HG03097 (cell line): ENCODE measurements around the gene VGLL4.

Experiments
- ATAC-seq: cut with Tn5 transposase; IDR thresholded peaks from one replicate; pipeline ENCODE4 v1.9.1; 2021; ENCODE audit not compliant: unreplicated experiment, low FRiP score

The VGLL4 gene

DNA sequence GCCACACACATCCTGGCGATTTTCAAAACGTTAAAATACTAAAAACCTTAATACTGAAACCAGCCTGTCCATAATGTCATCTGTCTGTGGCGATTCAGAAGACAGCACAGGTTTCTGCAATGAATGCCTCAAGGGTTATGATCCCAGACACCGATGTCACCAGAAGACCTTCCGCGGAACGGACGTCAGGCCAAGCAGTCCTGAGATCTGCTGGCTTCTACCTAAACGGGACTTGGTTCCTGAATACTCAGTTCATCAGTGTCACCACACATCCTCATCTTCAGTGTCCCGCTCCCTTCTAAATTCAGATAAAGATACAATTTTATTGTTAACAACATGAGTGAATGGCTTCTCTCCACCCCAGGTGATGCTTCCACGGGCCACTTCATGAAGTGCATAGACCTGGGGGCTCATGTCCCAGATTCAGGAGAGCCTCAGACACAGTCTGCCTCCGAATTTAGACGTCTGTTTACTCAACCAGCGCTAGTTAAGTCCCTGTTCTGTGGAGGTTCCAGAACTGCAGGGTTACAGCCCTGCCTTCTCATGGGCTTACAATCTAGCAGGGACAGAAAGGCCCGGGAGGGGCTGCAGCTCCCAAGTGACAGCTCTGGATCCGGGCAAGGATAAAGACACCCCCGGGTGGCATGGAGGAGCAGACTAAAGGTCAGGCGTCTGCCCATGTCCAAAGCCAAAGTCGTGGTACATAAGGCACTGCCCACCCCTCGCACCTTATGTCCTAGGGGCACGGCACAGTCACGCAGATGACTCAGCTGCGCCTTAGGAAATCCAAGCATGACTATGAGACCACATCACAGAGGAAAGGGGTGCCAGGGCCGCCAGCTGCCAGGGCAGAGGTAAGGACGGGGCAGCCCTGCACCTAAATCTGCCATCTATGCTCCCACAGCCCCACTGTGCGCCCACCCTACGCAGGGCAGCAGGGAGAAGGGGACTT lies 75.9 kb downstream of the VGLL4 start:
- ATAC-seq = no peak

DNA sequence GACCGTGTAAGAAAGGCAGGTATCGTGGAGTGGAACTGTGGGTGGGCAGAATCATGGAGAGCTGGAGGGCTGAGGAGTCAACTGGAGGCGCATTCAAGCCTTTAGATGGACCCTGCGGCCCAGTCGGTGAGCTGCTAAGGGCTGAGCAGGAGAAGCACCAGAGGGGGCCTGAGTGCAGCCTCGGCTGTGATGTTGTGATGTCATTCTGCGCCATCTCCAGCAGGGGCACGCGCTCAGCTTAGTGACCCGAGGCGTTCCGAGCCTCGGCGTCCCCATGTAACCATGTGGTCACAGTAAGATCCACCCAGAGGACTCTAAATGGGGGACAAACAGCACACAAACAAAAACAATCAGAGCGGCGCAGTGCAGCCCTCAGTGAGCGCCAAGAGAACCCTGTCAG lies 76.8 kb downstream of the VGLL4 start:
- no peak for ATAC-seq

DNA sequence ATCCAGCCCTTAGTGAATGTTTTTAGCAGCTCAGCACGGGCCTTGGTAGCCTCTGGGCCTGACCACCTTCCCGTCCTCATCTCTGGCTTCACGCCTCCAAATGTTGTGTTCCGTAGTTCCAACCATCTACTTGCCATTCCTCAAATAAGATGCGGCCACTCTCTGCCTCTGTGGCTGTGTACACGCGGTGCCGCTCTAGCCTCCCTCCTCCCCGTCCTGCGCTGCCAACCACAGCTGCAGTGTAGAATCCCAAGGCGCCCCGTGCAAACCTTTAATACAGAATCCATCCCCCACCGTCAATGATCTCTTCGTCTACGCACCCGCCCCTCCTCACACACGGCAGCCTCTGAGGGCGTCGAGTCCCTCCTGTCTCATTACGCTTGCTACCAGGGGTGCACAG lies 77.2 kb downstream of the VGLL4 start:
- ATAC-seq = no peak

DNA sequence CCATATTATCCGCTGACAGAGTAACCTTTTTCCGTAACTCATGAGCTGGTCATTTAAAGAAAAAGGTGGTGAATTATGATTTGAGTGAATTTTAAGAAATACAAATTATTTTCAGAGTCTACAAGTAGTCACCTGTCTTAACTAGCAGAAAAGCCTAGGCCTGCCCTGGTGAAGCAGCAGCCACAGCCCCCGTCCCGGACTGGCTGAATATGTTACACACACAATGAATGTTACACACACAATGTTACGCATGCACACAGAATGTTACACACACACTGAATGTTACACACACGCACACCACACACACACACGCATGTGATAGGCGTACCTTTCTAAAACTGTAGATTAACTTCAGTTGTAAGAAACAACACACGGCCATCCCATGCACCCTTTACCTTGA lies 77.8 kb downstream of the VGLL4 start:
- no peak for ATAC-seq

DNA sequence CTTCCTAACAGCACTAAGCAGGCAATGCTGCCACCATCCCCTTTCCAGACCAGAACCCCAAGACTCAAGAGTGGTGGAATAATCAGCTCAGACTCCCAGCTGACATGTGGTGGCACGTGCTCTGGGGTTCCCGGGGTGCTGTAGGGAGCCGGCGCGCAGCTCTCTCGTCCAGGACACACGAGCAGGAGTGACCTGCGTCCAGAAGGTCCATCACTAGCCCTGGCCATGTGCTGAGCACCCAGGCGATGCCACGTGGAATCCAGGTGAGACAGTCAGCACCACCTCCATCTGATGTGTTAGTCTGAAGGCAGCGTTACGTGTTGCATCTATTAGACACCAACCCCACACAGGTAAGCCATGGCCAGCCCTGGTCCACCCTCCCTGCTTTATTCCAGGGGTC lies 78.2 kb downstream of the VGLL4 start:
- ATAC-seq = no peak

DNA sequence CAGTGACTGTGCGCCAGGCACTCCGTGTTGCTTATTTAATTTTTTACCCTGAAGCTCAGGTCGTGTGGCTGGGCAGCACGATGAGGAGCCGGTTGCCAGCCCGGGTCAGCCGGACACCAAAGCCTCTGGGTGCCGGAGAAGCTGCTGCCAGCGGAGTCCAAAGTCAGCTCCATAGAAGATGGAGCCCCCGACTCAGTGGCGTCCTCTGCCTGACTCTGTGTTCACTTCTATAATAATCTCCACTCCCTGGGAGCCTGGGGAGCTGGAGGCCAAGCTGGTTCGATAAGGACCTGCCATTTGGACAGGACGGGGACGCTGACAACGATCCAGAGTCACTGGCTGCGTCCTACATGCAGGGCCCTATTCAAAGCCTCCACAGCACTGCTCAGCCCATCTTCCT lies 78.6 kb downstream of the VGLL4 start:
- ATAC-seq = no peak

DNA sequence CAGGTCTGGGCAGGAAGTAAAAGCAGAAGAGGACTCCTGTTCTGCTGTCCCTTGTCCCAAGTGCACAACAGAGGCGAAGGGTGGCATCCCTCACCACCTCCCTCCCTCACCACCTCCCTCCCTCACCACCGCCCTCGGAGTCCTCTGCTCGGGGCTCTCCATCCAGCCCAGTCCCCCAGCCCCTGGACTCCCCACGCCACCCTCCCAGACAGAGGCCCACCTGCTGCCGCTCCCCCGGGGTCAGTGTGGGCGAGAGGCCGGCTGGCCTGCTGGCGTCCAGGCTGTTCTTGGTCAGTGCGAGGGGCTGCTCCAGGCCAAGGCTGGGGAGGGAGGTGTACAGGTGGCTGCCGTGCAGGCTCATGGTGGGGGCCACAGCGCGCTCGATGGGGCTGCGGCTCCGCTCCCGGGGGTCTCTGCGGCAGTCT lies 79.1 kb downstream of the VGLL4 start:
- no peak for ATAC-seq

DNA sequence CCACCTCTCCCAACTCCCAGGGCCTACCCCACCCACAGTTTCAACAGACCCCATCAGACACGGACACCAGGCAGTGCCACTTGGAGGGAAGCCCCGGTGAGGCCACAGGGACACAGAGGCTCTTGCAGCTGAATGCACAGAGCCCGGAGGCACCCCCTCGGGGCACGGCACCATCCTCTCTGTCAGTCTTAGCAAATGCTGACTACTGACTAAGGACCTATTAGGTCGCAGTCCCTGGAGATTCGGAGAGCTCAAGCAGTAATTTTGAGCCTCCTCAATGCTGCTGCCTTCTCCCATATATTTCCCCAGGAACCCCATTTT lies 79.9 kb downstream of the VGLL4 start:
- ATAC-seq = no peak

DNA sequence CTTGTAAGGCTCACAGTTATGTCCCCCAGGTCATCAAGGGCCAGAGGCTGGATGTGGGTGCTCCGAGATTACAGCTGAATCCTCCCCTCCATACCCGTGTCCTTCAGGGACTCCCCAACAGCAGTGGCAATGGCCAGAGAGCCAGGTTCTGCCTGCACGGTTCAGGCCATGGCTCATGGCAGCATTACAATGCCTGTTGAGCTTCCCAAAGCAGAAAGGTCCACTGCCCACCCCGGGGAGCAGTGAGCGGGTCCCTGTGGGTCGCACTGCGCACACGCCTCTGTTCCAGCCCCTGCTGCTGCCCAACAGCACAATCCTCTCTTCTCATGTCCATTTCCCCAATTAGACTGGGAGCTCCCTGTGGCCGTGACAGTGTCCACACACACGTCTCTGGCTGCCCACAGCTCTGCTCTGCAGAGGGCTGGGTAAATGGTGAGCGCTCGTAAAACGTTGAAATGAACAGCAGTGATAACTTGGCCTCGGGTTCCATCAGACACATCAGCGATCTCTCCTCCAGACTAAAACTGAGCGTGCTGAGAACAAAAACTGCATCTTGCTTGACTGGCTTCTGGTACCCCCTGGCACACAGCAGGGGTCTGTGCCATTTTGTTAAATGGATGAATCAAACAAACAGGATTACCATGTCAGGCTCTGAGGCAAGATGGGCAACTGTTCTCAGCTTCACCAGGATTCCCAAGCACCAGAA lies 80.4 kb downstream of the VGLL4 start:
- ATAC-seq = no peak

DNA sequence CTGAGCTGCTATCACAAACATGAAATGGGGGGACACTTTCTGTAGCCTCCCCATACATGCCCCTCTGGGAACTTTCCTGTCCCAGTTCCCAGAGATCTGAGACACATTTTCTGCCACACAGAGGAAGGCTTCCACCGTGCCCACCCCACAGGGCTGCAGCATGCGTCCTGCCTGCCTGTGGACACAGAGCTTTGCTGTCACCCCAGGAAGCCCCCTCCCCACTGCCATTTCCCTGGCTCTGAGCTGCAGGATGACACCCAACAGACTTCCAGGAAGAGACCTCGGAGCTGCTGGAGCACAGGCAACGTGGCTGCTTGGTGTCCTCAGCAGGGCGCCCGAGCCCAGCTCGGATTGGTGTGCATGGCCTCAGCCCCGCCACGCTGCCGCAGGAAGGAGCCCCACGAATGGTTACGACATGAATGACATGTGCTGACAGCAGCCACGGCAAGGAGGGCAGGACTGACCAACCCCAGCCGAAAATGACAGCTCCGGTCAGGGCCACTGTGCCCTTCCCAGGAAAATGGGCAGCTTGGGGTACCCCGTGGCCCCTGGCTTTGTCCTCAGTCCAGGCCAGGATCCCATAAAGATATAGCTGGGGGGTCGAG lies 81.3 kb downstream of the VGLL4 start:
- ATAC-seq = no peak

DNA sequence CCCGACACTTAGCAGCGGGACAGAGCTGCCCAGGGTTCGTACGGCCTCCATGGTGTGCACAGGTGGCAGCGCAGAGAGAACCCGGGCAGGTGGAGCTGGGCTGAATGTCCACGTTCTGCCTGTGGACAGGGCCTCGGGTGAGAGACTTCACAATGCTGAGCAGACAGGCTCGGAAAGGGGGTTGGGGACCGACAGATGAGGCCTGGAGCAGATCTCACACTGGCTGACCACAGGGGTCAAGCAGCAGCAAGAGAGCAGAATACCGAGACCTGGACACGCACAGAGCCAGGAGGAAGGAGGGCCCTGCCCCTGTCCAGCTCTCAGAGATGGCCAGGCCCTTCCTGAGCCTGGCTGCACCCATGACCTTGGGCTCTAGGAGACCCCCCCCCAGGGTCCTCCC lies 83.0 kb downstream of the VGLL4 start:
- ATAC-seq = no peak

DNA sequence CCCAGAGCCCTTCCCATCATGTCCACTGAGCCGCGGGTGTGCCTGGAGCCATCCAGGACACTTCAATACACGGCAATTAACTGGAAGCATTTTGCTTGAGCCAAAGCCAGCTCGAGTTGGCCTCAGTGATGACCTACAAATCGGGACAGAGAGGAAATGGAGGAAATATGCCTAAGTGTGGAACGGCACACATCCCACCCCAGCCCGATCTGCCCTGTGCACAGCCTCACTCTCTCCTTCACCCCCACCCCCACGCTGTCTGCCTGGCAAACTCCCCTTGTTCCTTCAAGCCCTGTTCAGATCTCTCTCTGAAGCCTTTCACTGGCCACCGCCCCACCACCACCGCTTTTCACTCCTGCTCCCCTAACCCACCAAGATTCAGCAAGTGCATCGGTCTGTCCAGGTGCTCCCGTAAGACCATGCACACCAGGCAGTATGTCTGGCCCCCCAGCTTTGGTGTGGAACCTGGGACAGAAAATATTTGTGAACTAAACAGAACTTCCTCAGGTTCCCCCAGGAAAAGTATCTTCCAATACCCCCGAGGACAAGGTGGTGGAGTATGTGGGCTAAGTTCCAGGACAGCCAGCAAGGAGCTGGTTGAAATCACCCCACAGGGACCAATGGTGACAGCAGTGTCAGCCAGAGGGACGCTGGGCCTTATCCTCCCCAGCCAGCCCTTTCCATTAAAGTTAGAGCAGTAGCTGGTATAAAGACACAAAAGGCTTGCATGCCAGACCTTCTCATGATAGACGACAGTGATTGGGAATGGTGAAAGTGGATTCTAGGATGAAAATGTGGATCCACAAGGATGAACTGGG lies 83.7 kb downstream of the VGLL4 start:
- no peak for ATAC-seq

DNA sequence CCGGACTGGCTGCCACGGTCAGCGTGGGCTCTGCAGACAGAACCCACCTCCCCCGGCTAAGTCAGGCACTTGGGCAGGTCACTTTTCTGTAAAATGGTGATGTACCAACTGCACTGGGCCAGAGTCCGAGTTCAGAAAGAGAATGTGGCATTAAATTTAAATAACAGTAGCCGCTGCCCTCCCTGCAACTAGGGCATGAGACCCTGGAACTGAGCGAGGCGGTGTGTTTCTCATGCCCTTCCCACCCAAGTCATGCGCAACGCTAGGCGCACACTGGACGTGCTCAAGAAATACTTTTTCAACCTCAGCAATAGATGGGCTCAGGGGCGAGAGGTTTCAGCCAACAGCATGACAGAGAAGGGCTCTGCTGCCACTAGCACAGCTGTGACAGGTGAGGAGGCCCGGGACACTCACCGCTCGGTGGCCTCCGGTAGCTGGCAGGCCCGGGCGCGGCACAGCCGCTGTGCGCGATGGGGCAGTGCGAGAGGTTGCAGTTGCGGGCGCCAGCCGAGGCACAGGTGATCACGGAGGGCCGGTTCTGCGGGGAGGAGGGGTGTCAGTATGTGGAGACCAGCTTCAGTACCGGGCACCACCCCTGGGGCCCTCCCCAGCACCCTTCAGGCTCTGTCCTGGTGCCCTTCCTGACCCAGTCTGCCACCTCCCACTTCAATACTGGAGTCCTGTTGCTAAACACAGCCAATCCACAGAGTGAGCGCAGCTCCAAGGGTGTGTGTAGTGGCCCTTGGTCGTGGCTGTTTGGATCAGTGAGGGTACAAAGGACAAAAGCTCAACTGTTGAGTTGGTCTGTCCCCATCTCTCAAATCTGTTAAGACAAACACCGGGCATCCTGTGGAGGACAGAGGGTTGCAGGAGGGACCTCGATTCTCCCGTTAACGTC lies 84.5 kb downstream of the VGLL4 start:
- no peak for ATAC-seq

DNA sequence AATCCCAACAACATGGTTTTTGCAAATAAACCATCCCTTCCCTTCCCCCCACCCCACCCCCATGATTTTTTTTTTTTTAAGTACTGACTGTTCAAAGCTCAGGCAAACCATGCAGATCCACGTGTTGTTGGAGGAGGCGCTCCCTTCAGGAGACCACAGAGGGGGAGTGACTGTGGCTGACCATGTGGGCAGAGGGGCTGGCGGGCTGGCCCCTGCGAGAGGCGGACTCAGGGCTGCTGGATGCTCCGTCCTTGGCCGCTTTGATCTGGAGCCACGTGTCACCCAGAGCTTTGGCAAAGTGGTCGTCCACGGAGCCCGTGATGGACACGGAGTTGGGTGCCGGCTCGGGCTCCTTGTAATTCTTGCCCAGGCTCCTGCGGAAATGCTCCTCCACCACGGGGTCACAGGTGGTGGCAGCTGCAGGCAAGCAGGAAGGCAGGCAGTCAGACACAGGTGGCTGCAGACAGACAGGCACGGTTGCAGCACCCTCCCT lies 85.3 kb downstream of the VGLL4 start:
- ATAC-seq = no peak

DNA sequence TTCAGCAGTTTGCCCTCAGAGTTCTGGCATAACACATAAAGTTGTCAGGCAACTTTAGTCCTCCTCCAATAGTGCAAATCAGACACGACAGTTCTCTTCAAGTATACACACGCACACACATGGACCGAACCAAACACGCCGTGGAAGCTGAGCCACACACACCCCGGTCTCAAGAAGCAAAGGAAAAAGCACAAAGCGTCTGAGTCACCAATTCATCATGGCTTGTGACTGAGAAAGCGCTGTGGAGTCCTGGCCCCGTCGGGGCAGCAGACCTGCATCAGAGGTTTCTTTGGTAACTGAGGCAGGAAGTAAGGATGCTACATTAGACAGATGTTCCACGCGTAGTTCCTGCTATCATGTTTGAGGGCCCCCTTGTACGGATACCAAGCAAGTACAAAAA lies 85.7 kb downstream of the VGLL4 start:
- ATAC-seq = no peak

DNA sequence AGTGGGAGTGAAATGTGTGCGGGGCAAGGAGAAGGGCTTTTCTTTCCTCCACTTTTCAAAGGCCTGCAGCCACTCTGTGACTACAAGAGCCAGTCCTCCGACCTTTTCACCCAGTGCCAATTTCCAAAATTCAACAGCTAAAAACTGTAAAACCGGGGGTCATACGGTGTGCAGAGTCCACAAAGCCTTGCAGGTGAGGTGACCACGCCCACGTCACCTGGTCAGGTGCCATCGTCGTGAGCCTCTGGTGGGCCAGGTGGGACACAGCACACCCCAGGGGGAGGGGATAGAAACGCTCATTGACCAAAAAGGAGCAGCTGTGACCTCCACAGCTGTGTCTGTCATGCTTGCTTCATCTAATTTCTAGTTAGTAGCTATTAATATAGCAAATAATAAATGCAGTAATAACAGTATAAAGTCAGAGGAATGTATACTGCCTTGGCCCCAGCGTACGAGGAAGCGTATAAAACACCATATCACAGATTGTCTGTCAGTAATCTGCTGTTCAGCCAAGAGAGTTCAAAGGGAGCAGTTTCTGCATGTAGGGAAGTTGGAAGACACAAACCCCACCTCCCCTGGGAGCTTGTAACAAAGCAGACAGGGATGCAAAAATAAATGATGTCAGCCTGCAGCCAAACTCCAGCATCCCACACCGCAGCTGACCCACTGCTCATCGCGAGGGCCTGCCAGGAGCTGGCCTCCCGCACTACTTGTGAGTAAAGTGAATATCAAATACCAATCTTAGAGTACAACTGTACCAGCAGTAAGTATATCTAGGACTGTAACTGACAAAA lies 86.7 kb downstream of the VGLL4 start:
- ATAC-seq = no peak

DNA sequence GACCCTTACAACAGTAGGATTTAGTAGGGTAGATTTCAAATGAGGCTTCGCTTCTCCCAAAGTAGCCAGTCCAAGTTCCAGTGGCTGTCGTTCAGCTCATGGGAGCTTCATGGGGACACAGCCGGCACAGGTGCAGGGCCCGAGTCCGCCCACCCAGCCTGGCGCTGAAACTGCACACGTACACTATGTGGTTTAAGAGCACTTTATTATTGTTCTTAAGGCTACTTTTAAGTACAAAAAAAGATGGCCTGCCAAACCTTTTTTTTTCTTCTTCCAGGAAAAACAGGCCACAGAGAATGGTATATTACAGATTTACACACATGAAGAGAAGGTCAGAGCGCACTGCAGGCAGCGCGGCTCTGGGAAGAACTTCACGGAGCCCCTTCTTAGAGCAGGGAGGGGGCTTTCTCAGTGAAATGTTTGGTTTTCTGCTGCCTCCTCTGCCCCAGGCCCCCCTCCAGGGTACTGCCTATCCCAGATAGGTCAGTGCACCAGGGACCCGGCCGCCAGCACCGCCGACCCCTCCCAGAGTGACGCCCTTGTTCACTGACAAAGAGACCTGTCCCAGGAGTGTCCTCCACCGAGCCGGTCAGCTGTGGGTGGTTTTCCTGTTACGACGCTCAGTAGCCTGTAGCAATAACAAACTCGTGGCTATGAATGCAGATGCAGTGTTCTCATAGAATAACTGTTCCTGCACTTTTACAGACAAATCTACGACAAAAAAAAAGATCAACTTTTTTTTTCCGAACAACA lies 87.7 kb downstream of the VGLL4 start:
- no peak for ATAC-seq

DNA sequence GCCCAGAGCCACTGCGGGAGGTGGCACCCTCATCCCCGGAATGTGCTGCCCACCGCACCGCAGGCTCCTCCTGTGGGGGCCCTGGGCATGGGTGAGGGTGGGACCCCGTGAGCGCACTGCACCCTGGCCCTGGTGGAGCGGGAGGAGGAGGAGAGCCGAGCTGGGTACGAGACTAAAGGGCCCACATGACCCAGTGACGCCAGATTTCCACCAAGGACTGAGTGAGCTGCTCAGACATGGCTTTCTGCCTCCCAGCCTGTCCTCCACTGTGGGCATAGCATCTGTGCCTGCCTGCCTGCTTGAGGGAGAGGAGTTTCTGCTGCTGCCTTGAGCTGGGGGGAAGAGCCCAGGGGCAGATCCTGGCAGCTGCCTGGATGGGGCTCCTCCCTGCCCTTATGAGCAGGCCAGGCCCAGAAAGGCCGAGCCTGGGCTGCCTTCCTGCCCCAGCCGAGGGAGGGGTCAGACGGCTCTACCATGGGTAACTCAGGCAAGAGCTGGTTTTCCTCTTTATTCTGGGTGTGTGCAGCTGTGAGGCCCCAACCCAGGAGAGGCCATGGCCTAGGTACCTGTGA lies 88.4 kb downstream of the VGLL4 start:
- no peak for ATAC-seq
